ENCODE results near the gene HBZ. TPM values are rescaled to one million over a fixed set of nuclear protein-coding genes. Genes with fewer than 3 reads are reported as not detected.

Gene HBZ
- total RNA-seq, 1 experiment from 2014 or later: not detected

DNA sequence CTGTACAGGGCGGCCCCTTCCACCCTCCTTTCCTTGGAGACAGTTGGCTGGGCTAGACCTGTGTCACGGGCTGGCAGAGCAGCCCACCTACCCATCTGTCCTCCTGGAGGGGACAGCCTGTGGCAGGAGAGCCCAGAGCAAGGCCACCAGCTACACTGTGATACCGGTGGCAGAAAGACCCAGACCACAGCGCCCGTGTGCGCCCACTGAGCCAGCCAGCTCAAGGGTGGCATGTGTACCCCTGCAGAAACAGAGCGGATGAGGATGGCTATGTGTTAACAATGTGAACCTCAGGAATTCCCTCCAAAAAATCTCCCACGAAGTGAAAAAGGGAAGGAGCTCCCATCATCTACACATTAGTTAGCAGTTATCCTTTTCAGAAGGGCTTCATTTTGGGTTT is 34.9 kb downstream of the HBZ start:
- Histone ChIP-seq H4K20me1 (ENCODE audit: insufficient read depth) (no peaks in the 10 kb centered on the region), H3K79me2 (ENCODE audit: insufficient read depth, low read length) (no peaks in the 10 kb centered on the region), H3K36me3 (ENCODE audit: control insufficient read depth in 1 of 2, insufficient read depth in 2 of 2, low read length in 2 of 2) (peaks cover 0 to 4% of the 10 kb centered on the region in 2 experiments; a peak in 3 of 4 replicates), H3K4me3 (replicated peaks in 1 of 2; ENCODE audit: low read depth in 1 of 2, low read length in 2 of 2) (no peak overlapping the region), H2AFZ (ENCODE audit: low read depth, low read length, poor library complexity, severe bottlenecking) (no peak overlapping the region), H3K27me3 (ENCODE audit: insufficient read depth, low read length) (no peaks in the 10 kb centered on the region), H3K4me1 (ENCODE audit: control insufficient read depth in 1 of 2, insufficient read depth in 2 of 2, low read length in 2 of 2) (no peaks in the 10 kb centered on the region), H3K9ac (ENCODE audit: low read length) (no peak overlapping the region), H3K27ac (ENCODE audit: low read depth, low read length) (no peak overlapping the region), H3K9me2 (ENCODE audit: insufficient read depth) (no peaks in the 10 kb centered on the region), H3K4me2 (ENCODE audit: low read length) (no peak overlapping the region), H3K9me3 (ENCODE audit: control insufficient read depth in 1 of 2, insufficient read depth in 1 of 2, low read depth in 1 of 2, low read length in 2 of 2) (no peaks in the 10 kb centered on the region)
- ATAC-seq: no peak
- BruUV-seq (replicated peaks): no TSS peak
- no peak for DNase-seq (ENCODE audit: low read depth, low spot score)
- intact Hi-C loops (cut with micrococcal nuclease): no loop called here
- RAD21 ChIA-PET (ENCODE audit: low non-redundant PET in 1 of 2, low total read pairs in 2 of 2, uncharacterized antibody in 2 of 2, unreplicated experiment in 2 of 2): no interaction called here
- no peak for TF ChIP-seq YY1 (IDR thresholded peaks at IDR 0.05; ENCODE audit: extremely low read depth, insufficient replicate concordance, low read depth, low read length)
- no peak for TF ChIP-seq TCF7L2 (IDR thresholded peaks at IDR 0.05; ENCODE audit: borderline replicate concordance, extremely low read depth, insufficient read depth, insufficient read length)
- no peak for TF ChIP-seq JUND (IDR thresholded peaks at IDR 0.05)
- POLR2A ChIA-PET: no interaction called here
- CTCF ChIA-PET: no interaction called here

DNA sequence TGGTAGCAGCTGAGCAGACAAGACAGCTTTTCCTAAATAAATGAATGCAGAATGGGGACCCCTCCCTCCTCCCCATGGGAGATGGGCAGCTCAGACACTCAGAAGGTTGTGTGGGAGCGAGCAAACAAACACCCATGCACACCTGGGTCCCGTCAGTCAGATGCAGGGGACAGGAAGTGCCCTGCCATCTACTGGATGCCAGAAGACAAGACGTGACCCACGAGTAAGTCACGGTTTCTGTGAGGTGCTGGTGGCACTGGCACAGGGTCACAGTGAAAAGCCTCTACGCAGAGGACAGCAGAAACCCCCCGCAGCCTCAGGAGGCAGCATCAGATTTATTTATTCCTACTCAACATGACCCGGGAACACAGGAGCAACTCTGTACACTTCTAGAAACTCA is 36.2 kb downstream of the HBZ start:
- ATAC-seq: peak; percentile 62; the same call in 1 of the 2 replicates
- CTCF ChIA-PET: interaction anchor here (0.7 kb wide), 1 partner anchor 115 kb away, joined by 5 read pairs; no protein-coding TSS in a partner anchor

More for the DNA sequence above, 36.2 kb downstream of the HBZ start:
- POLR2A ChIA-PET: no interaction called here
- Histone ChIP-seq H3K9me3 (ENCODE audit: control insufficient read depth in 1 of 2, insufficient read depth in 1 of 2, low read depth in 1 of 2, low read length in 2 of 2) (no peaks in the 10 kb centered on the region), H3K9ac (ENCODE audit: low read length) (no peak overlapping the region), H2AFZ (ENCODE audit: low read depth, low read length, poor library complexity, severe bottlenecking) (no peak overlapping the region), H3K4me1 (ENCODE audit: control insufficient read depth in 1 of 2, insufficient read depth in 2 of 2, low read length in 2 of 2) (no peaks in the 10 kb centered on the region), H3K27me3 (ENCODE audit: insufficient read depth, low read length) (no peaks in the 10 kb centered on the region), H3K27ac (ENCODE audit: low read depth, low read length) (no peak overlapping the region), H3K4me2 (ENCODE audit: low read length) (no peak overlapping the region), H4K20me1 (ENCODE audit: insufficient read depth) (no peaks in the 10 kb centered on the region), H3K4me3 (replicated peaks in 1 of 2; ENCODE audit: low read depth in 1 of 2, low read length in 2 of 2) (no peak overlapping the region), H3K9me2 (ENCODE audit: insufficient read depth) (no peaks in the 10 kb centered on the region), H3K36me3 (ENCODE audit: control insufficient read depth in 1 of 2, insufficient read depth in 2 of 2, low read length in 2 of 2) (peaks cover 0 to 7% of the 10 kb centered on the region in 2 experiments), H3K79me2 (ENCODE audit: insufficient read depth, low read length) (no peaks in the 10 kb centered on the region)
- intact Hi-C loops (cut with micrococcal nuclease): no loop called here
- RAD21 ChIA-PET (ENCODE audit: low non-redundant PET in 1 of 2, low total read pairs in 2 of 2, uncharacterized antibody in 2 of 2, unreplicated experiment in 2 of 2): no interaction called here
- TF ChIP-seq, protein P1, sequence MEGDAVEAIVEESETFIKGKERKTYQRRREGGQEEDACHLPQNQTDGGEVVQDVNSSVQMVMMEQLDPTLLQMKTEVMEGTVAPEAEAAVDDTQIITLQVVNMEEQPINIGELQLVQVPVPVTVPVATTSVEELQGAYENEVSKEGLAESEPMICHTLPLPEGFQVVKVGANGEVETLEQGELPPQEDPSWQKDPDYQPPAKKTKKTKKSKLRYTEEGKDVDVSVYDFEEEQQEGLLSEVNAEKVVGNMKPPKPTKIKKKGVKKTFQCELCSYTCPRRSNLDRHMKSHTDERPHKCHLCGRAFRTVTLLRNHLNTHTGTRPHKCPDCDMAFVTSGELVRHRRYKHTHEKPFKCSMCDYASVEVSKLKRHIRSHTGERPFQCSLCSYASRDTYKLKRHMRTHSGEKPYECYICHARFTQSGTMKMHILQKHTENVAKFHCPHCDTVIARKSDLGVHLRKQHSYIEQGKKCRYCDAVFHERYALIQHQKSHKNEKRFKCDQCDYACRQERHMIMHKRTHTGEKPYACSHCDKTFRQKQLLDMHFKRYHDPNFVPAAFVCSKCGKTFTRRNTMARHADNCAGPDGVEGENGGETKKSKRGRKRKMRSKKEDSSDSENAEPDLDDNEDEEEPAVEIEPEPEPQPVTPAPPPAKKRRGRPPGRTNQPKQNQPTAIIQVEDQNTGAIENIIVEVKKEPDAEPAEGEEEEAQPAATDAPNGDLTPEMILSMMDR (IDR thresholded peaks at IDR 0.05 in 2 of 3, conservative IDR thresholded peaks at IDR 0.05 in 1 of 3; ENCODE audit: borderline replicate concordance in 1 of 3, insufficient read depth in 1 of 3, low read depth in 2 of 3, low read length in 2 of 3): peak in 2 of 3 experiments; percentile 23 to 34; a peak in 2 of 6 replicates
- no peak for TF ChIP-seq TCF7L2 (IDR thresholded peaks at IDR 0.05; ENCODE audit: borderline replicate concordance, extremely low read depth, insufficient read depth, insufficient read length)
- TSS peak; percentile 31 for BruUV-seq (replicated peaks)
- no peak for DNase-seq (ENCODE audit: low read depth, low spot score)

All from HCT116 (cell line).